Fibroblast of lung (primary cell): Measurements from ENCODE around the gene CCDC149. TPM values are rescaled to one million over a fixed set of nuclear protein-coding genes. Genes with fewer than 3 reads are reported as not detected.
A peak's percentile ranks its signal among the peaks of the same experiment; 100 is the strongest.

Source experiments
- DNase-seq, 2 donors: peaks; one replicate each; pipeline versions ENCODE4 v3.0.0 to v3.0.0-alpha.2; 2010; ENCODE audit warnings: low read depth in 2 of 2
- H2AFZ ChIP-seq: 2 replicates; pipeline ENCODE4 v1.5.1; 2012; ENCODE audit warnings: low read length, control low read depth, inconsistent platforms
- H3K27ac ChIP-seq: 2 replicates; pipeline ENCODE4 v1.5.1; 2011; ENCODE audit warnings: low read length, control low read depth; ENCODE audit not compliant: insufficient read depth
- H3K27me3 ChIP-seq: 2 replicates; pipeline ENCODE4 v1.5.1; 2011; ENCODE audit warnings: mild to moderate bottlenecking, low read length; ENCODE audit not compliant: control insufficient read depth, insufficient read depth
- H3K36me3 ChIP-seq: 2 replicates; pipeline ENCODE4 v1.5.1; 2011; ENCODE audit warnings: low read length; ENCODE audit not compliant: control insufficient read depth, insufficient read depth
- H3K4me1 ChIP-seq: 2 replicates; pipeline ENCODE4 v1.5.1; 2011; ENCODE audit warnings: low read length; ENCODE audit not compliant: control insufficient read depth, insufficient read depth; ENCODE audit errors: extremely low read depth
- H3K4me2 ChIP-seq: 2 replicates; pipeline ENCODE4 v1.5.1; 2011; ENCODE audit warnings: low read length, control low read depth; ENCODE audit not compliant: insufficient read depth; ENCODE audit errors: extremely low read depth
- H3K4me3 ChIP-seq, 4 experiments: fragments of 200-600 bp in 1 of 4; sonication (generic) in 1 of 4; replicated peaks in 1 of 4; 2 replicates each; pipeline ENCODE4 v1.5.1; 2011 to 2016; ENCODE audit warnings: low read length in 4 of 4, low read depth in 3 of 4, mild to moderate bottlenecking in 3 of 4, control low read depth in 2 of 4, inconsistent platforms in 1 of 4, mixed read lengths in 1 of 4; ENCODE audit not compliant: insufficient read depth in 1 of 4; ENCODE audit errors: control extremely low read depth in 1 of 4
- H3K79me2 ChIP-seq: 2 replicates; pipeline ENCODE4 v1.5.1; 2012; ENCODE audit warnings: mild to moderate bottlenecking, low read length, inconsistent platforms; ENCODE audit not compliant: control insufficient read depth, insufficient read depth
- H3K9ac ChIP-seq: 2 replicates; pipeline ENCODE4 v1.5.1; 2011; ENCODE audit warnings: mild to moderate bottlenecking, low read length, control low read depth; ENCODE audit not compliant: insufficient read depth
- H3K9me3 ChIP-seq: 2 replicates; pipeline ENCODE4 v1.5.1; 2012; ENCODE audit warnings: low read depth, low read length; ENCODE audit not compliant: control insufficient read depth, insufficient read depth
- H4K20me1 ChIP-seq: 2 replicates; pipeline ENCODE4 v1.5.1; 2011; ENCODE audit warnings: low read length; ENCODE audit not compliant: control insufficient read depth, insufficient read depth; ENCODE audit errors: extremely low read depth
- EZH2 ChIP-seq: IDR thresholded peaks from 2 replicates; pipeline ENCODE4 v1.5.1; 2012; ENCODE audit warnings: low read length, control low read depth, mild to moderate bottlenecking; ENCODE audit errors: missing control alignments
- polyA plus RNA-seq, 2 donors: library from polyadenylated mRNA; depleted of rRNA in 1 of 2; stranded (reverse) in 1 of 2; unstranded in 1 of 2; fragments of >200 nt; gene quantifications; 2 replicates each; pipeline ENCODE4 v1.2.1, GENCODE V29; 2011 to 2012; ENCODE audit warnings: missing spikeins in 1 of 2
- total RNA-seq: library from RNA; depleted of rRNA; stranded (reverse); fragments of >200 nt; gene quantifications from 2 replicates; pipeline ENCODE4 v1.2.1, GENCODE V29; 2014
- TF ChIP-seq, protein P1 (sequence below), 2 donors: IDR thresholded peaks in 1 of 2; conservative IDR thresholded peaks in 1 of 2; 1 replicate in 1 of 2; 2 replicates in 1 of 2; pipeline ENCODE4 v1.5.1; 2011 to 2012; ENCODE audit warnings: low read length in 2 of 2, control low read depth in 1 of 2, inconsistent platforms in 1 of 2, low read depth in 1 of 2, mild to moderate bottlenecking in 1 of 2

The CCDC149 gene
- total and polyA plus RNA-seq, 2 donors (not counting 1 experiment from before 2014, with no cell fraction given), result 13.9 to 14.6 TPM

DNA sequence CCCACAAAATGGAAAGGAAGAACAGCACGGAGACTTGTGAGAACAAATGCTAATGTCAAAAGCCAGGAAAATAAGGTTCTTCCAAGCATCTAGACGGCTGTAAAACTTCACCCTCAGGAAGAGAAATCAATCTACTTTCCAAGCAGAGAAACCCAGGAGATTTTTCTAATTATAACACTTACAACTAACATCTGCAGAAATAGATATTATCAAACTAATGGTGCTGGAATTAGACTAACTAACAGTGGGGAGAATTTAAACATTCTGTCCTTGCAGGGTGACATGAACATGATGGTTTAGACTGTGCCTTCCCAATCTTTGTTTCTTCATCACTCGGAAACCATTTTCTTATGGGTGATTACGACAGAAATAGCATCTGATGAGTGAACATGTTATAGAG lies 77.1 kb downstream of the CCDC149 start:
- Histone ChIP-seq H3K4me1 (no peaks in the 10 kb centered on the region), H3K9ac (no peak overlapping the region), H3K4me3 (no peak overlapping the region), H3K4me2 (no peak overlapping the region), H2AFZ (no peak overlapping the region), H4K20me1 (no peaks in the 10 kb centered on the region), H3K27me3 (no peaks in the 10 kb centered on the region), H3K9me3 (no peaks in the 10 kb centered on the region), H3K36me3 (no peaks in the 10 kb centered on the region), H3K27ac (no peak overlapping the region), H3K79me2 (no peaks in the 10 kb centered on the region)
- DNase-seq, result no peak
- no peak for TF ChIP-seq EZH2

DNA sequence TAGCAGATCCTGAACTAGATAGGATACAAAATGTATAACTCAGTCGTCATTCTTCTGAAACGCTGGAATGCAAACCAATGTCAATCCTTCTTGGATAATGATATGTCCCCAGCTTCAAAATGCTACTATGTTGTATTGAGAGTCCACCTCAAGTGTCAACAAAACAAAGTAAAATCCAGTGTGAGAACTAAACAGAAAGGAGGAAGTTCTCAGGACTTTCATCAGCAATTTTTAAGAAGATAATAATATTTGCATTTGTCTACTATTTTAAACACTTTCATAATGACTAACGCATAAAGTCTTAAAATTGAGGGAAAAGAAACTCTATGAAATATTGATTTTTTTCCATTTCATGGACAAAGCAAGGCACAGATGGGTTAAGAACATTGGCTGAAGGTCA lies 81.2 kb downstream of the CCDC149 start:
- Histone ChIP-seq H3K9me3 (no peaks in the 10 kb centered on the region), H3K79me2 (no peaks in the 10 kb centered on the region), H3K36me3 (no peaks in the 10 kb centered on the region), H3K4me3 (no peak overlapping the region), H4K20me1 (no peaks in the 10 kb centered on the region), H3K27ac (no peak overlapping the region), H3K4me2 (no peak overlapping the region), H3K9ac (no peak overlapping the region), H3K4me1 (no peaks in the 10 kb centered on the region), H2AFZ (no peak overlapping the region), H3K27me3 (no peaks in the 10 kb centered on the region)
- DNase-seq, result no peak
- TF ChIP-seq, protein P1, sequence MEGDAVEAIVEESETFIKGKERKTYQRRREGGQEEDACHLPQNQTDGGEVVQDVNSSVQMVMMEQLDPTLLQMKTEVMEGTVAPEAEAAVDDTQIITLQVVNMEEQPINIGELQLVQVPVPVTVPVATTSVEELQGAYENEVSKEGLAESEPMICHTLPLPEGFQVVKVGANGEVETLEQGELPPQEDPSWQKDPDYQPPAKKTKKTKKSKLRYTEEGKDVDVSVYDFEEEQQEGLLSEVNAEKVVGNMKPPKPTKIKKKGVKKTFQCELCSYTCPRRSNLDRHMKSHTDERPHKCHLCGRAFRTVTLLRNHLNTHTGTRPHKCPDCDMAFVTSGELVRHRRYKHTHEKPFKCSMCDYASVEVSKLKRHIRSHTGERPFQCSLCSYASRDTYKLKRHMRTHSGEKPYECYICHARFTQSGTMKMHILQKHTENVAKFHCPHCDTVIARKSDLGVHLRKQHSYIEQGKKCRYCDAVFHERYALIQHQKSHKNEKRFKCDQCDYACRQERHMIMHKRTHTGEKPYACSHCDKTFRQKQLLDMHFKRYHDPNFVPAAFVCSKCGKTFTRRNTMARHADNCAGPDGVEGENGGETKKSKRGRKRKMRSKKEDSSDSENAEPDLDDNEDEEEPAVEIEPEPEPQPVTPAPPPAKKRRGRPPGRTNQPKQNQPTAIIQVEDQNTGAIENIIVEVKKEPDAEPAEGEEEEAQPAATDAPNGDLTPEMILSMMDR (conservative IDR thresholded peaks at IDR 0.05 in 1 of 2, IDR thresholded peaks at IDR 0.05 in 1 of 2; ENCODE audit: low read depth in 1 of 2, low read length in 2 of 2), result no peak
- TF ChIP-seq EZH2, result no peak

DNA sequence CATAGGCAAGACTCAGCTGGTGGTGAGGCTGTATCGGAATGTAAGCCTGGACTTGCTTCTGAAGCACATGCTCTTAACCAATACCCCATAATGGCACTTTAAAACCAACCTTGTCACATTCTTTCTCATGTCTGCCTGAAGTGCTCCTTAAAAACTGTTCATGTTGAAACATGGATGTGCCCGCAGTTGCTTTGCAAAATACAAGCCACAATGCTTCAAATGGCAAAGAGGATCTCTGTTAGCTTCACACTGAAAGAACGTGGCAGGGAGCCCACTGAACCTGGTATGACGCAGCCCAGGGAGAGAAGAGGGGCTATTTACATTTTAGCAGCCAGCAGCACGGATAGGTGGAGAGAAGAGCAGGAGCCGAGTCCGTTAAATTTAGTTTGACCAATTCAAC lies 88.1 kb downstream of the CCDC149 start:
- Histone ChIP-seq H2AFZ (no peak overlapping the region), H4K20me1 (no peaks in the 10 kb centered on the region), H3K27me3 (no peaks in the 10 kb centered on the region), H3K4me2 (no peak overlapping the region), H3K27ac (no peak overlapping the region), H3K36me3 (no peaks in the 10 kb centered on the region), H3K79me2 (no peaks in the 10 kb centered on the region), H3K4me1 (no peaks in the 10 kb centered on the region), H3K9ac (no peak overlapping the region), H3K9me3 (no peaks in the 10 kb centered on the region), H3K4me3 (no peak overlapping the region)
- DNase-seq, result peak in 1 of 2 donors; percentile 21
- TF ChIP-seq, protein P1 (conservative IDR thresholded peaks at IDR 0.05 in 1 of 2, IDR thresholded peaks at IDR 0.05 in 1 of 2; ENCODE audit: low read depth in 1 of 2, low read length in 2 of 2), result no peak
- TF ChIP-seq EZH2, result no peak
